HepG2 (cell line): Measurements from ENCODE around the gene IGFBP6. TPM values are rescaled to one million over a fixed set of nuclear protein-coding genes. Genes with fewer than 3 reads are reported as not detected.

Source experiments
- AHR ChIP-seq: IDR thresholded peaks from 2 replicates; pipeline ENCODE4 v1.6.1; 2018; ENCODE audit warnings: missing genetic modification reagents, missing compliant biosample characterization
- GLI4 ChIP-seq: sonication (generic); formaldehyde crosslinking; IDR thresholded peaks from 2 replicates; pipeline ENCODE4 v1.5.1; 2020; ENCODE audit warnings: missing genetic modification reagents, mild to moderate bottlenecking, moderate library complexity, borderline replicate concordance
- HMG20A ChIP-seq: IDR thresholded peaks from 2 replicates; pipeline ENCODE4 v1.6.1; 2016; ENCODE audit warnings: borderline replicate concordance
- KDM4B ChIP-seq: sonication (generic); formaldehyde crosslinking; IDR thresholded peaks from 2 replicates; pipeline ENCODE4 v1.4.0; 2020; ENCODE audit warnings: missing genetic modification reagents
- KLF6 ChIP-seq: IDR thresholded peaks from 2 replicates; pipeline ENCODE4 v1.8.0; 2016; ENCODE audit warnings: missing biosample characterization, missing genetic modification reagents
- TCF12 ChIP-seq, 2 experiments: fragments of 450-650 bp in 1 of 2; sonication (generic) in 1 of 2; formaldehyde crosslinking in 1 of 2; IDR thresholded peaks; 2 replicates each; pipeline versions ENCODE4 v1.6.1 to v1.8.0; 2017 to 2022; ENCODE audit warnings: antibody characterized with exemption in 1 of 2, mild to moderate bottlenecking in 1 of 2, missing genetic modification reagents in 1 of 2, moderate library complexity in 1 of 2
- ZNF460 ChIP-seq: sonication (generic); formaldehyde crosslinking; IDR thresholded peaks from 2 replicates; pipeline ENCODE4 v1.5.1; 2020; ENCODE audit warnings: missing genetic modification reagents, mild to moderate bottlenecking, borderline replicate concordance
- ZNF564 ChIP-seq: sonication (generic); formaldehyde crosslinking; IDR thresholded peaks from 2 replicates; pipeline ENCODE4 v1.8.1; 2023; ENCODE audit warnings: mild to moderate bottlenecking, missing genetic modification reagents
- ZNF605 ChIP-seq: sonication (generic); formaldehyde crosslinking; IDR thresholded peaks from 2 replicates; pipeline ENCODE4 v1.8.0; 2022; ENCODE audit warnings: mild to moderate bottlenecking, missing genetic modification reagents
- ZNF841 ChIP-seq: sonication (generic); formaldehyde crosslinking; IDR thresholded peaks from 2 replicates; pipeline ENCODE4 v1.8.1; 2023; ENCODE audit warnings: missing genetic modification reagents, borderline replicate concordance
- polyA plus RNA-seq, 8 experiments: library from polyadenylated mRNA; depleted of rRNA in 3 of 8; stranded (reverse) in 7 of 8; unstranded in 1 of 8; fragments of >200 nt; fragmentation: Illumina TruSeq in 4 of 8; extraction: Trizol in 4 of 8; gene quantifications; 2 replicates each; pipeline versions ENCODE4 v1.2.1 to v1.2.3, GENCODE V29; 2011 to 2016; ENCODE audit warnings: low read depth in 4 of 8, missing spikeins in 1 of 8, mixed read lengths in 1 of 8; ENCODE audit not compliant: insufficient read depth in 1 of 8
- total RNA-seq, 5 experiments: library from RNA; depleted of rRNA; stranded (reverse); fragments of >200 nt; fragmentation: Illumina TruSeq; extraction: Trizol; gene quantifications; 2 replicates each; pipeline ENCODE4 v1.2.3, GENCODE V29; 2016; ENCODE audit warnings: low read depth in 1 of 5
- TF ChIP-seq, protein P1 (sequence below): sonication (generic); formaldehyde crosslinking; IDR thresholded peaks from 2 replicates; pipeline ENCODE4 v1.9.0; 2022; ENCODE audit warnings: missing genetic modification reagents, mild to moderate bottlenecking, borderline replicate concordance
- TF ChIP-seq, protein P2 (sequence below): sonication (generic); formaldehyde crosslinking; IDR thresholded peaks from 2 replicates; pipeline ENCODE4 v1.5.0; 2020; ENCODE audit warnings: missing genetic modification reagents
- TF ChIP-seq, protein P3 (sequence below): sonication (generic); formaldehyde crosslinking; IDR thresholded peaks from 2 replicates; pipeline ENCODE4 v1.4.0; 2020; ENCODE audit warnings: missing genetic modification reagents
- TF ChIP-seq, protein P4 (sequence below): sonication (generic); formaldehyde crosslinking; IDR thresholded peaks from 2 replicates; pipeline ENCODE4 v1.4.0; 2020; ENCODE audit warnings: missing genetic modification reagents
- TF ChIP-seq, protein P5 (sequence below): sonication (generic); formaldehyde crosslinking; IDR thresholded peaks from 2 replicates; pipeline ENCODE4 v1.5.1; 2020; ENCODE audit warnings: missing genetic modification reagents, mild to moderate bottlenecking, borderline replicate concordance

IGFBP6 gene
- total and polyA plus RNA-seq, 2 of the 13 experiments (the other 11 are each of a cell fraction or from before 2014, with no cell fraction given), result 3.9 to 25.2 TPM

DNA sequence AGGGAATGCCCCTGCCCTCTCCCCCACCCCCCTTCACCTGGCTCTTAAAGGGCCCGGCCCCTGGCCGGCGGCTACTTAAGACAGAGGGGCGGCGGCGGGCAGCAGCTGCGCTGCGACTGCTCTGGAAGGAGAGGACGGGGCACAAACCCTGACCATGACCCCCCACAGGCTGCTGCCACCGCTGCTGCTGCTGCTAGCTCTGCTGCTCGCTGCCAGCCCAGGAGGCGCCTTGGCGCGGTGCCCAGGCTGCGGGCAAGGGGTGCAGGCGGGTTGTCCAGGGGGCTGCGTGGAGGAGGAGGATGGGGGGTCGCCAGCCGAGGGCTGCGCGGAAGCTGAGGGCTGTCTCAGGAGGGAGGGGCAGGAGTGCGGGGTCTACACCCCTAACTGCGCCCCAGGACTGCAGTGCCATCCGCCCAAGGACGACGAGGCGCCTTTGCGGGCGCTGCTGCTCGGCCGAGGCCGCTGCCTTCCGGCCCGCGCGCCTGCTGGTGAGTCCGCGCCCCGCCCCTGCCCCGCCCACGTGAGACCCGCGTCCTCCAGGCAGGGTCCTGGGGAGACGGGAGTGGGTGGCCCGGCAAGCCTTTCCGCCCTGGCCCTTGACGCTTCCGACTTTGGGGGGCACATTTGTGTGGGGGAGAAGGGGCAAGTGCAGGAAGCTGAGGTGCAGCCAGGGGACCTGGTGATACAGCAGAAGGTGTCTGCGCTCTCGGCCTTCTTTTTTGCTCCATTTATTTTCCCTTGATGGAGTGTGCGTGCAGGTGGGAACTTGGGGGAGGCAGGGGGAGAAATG, at the start of gene IGFBP6 (continued):
- TF ChIP-seq, protein P1, sequence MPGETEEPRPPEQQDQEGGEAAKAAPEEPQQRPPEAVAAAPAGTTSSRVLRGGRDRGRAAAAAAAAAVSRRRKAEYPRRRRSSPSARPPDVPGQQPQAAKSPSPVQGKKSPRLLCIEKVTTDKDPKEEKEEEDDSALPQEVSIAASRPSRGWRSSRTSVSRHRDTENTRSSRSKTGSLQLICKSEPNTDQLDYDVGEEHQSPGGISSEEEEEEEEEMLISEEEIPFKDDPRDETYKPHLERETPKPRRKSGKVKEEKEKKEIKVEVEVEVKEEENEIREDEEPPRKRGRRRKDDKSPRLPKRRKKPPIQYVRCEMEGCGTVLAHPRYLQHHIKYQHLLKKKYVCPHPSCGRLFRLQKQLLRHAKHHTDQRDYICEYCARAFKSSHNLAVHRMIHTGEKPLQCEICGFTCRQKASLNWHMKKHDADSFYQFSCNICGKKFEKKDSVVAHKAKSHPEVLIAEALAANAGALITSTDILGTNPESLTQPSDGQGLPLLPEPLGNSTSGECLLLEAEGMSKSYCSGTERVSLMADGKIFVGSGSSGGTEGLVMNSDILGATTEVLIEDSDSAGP (CRISPR knock-in tag), result peak; percentile 98
- TF ChIP-seq KLF6 (no peak), GLI4 (CRISPR knock-in tag) (no peak), ZNF460 (CRISPR knock-in tag) (no peak), ZNF564 (CRISPR knock-in tag) (0 out of 2 replicates have a peak, but pooled peaks have one; percentile 16), TCF12 (IDR thresholded peaks at IDR 0.05) (no peak), TCF12 (CRISPR knock-in tag; IDR thresholded peaks at IDR 0.05) (no peak), HMG20A (CRISPR knock-in tag) (no peak), ZNF841 (no peak), ZNF605 (CRISPR knock-in tag) (peak; percentile 69; the same call in 1 of the 2 replicates), AHR (no peak), KDM4B (CRISPR knock-in tag) (no peak)
- TF ChIP-seq, protein P2, sequence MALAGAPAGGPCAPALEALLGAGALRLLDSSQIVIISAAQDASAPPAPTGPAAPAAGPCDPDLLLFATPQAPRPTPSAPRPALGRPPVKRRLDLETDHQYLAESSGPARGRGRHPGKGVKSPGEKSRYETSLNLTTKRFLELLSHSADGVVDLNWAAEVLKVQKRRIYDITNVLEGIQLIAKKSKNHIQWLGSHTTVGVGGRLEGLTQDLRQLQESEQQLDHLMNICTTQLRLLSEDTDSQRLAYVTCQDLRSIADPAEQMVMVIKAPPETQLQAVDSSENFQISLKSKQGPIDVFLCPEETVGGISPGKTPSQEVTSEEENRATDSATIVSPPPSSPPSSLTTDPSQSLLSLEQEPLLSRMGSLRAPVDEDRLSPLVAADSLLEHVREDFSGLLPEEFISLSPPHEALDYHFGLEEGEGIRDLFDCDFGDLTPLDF, result no peak
- TF ChIP-seq, protein P3, sequence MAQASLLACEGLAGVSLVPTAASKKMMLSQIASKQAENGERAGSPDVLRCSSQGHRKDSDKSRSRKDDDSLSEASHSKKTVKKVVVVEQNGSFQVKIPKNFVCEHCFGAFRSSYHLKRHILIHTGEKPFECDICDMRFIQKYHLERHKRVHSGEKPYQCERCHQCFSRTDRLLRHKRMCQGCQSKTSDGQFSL (CRISPR knock-in tag), result no peak
- TF ChIP-seq, protein P4, sequence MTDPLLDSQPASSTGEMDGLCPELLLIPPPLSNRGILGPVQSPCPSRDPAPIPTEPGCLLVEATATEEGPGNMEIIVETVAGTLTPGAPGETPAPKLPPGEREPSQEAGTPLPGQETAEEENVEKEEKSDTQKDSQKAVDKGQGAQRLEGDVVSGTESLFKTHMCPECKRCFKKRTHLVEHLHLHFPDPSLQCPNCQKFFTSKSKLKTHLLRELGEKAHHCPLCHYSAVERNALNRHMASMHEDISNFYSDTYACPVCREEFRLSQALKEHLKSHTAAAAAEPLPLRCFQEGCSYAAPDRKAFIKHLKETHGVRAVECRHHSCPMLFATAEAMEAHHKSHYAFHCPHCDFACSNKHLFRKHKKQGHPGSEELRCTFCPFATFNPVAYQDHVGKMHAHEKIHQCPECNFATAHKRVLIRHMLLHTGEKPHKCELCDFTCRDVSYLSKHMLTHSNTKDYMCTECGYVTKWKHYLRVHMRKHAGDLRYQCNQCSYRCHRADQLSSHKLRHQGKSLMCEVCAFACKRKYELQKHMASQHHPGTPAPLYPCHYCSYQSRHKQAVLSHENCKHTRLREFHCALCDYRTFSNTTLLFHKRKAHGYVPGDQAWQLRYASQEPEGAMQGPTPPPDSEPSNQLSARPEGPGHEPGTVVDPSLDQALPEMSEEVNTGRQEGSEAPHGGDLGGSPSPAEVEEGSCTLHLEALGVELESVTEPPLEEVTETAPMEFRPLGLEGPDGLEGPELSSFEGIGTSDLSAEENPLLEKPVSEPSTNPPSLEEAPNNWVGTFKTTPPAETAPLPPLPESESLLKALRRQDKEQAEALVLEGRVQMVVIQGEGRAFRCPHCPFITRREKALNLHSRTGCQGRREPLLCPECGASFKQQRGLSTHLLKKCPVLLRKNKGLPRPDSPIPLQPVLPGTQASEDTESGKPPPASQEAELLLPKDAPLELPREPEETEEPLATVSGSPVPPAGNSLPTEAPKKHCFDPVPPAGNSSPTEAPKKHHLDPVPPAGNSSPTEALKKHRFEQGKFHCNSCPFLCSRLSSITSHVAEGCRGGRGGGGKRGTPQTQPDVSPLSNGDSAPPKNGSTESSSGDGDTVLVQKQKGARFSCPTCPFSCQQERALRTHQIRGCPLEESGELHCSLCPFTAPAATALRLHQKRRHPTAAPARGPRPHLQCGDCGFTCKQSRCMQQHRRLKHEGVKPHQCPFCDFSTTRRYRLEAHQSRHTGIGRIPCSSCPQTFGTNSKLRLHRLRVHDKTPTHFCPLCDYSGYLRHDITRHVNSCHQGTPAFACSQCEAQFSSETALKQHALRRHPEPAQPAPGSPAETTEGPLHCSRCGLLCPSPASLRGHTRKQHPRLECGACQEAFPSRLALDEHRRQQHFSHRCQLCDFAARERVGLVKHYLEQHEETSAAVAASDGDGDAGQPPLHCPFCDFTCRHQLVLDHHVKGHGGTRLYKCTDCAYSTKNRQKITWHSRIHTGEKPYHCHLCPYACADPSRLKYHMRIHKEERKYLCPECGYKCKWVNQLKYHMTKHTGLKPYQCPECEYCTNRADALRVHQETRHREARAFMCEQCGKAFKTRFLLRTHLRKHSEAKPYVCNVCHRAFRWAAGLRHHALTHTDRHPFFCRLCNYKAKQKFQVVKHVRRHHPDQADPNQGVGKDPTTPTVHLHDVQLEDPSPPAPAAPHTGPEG, result no peak
- TF ChIP-seq, protein P5, sequence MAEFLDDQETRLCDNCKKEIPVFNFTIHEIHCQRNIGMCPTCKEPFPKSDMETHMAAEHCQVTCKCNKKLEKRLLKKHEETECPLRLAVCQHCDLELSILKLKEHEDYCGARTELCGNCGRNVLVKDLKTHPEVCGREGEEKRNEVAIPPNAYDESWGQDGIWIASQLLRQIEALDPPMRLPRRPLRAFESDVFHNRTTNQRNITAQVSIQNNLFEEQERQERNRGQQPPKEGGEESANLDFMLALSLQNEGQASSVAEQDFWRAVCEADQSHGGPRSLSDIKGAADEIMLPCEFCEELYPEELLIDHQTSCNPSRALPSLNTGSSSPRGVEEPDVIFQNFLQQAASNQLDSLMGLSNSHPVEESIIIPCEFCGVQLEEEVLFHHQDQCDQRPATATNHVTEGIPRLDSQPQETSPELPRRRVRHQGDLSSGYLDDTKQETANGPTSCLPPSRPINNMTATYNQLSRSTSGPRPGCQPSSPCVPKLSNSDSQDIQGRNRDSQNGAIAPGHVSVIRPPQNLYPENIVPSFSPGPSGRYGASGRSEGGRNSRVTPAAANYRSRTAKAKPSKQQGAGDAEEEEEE (CRISPR knock-in tag), result no peak
